Lower leg skin (tissue), 3 donors: Measurements from ENCODE around the gene APLF.

Experiments used
- CTCF ChIP-seq, 3 donors: fragments of 450-650 bp; IDR thresholded peaks; one replicate each; pipeline ENCODE4 v1.5.1; 2016; ENCODE audit warnings: antibody characterized with exemption in 3 of 3, mild to moderate bottlenecking in 3 of 3, moderate library complexity in 2 of 3
- POLR2A ChIP-seq, 2 donors: fragments of 450-650 bp; IDR thresholded peaks; one replicate each; pipeline ENCODE4 v1.6.1; 2016 to 2017; ENCODE audit warnings: antibody characterized with exemption in 2 of 2, mild to moderate bottlenecking in 1 of 2, moderate library complexity in 1 of 2

- TF ChIP-seq CTCF (IDR thresholded peaks at IDR 0.05), result no peak
- TF ChIP-seq POLR2A (IDR thresholded peaks at IDR 0.05), result no peak
These were observed 139.4 kb downstream of the APLF start for GRCh38 chr2:68606759-68607158.
